H9 (cell line): Measurements from ENCODE around the gene MT1H. TPM values are rescaled to one million over a fixed set of nuclear protein-coding genes. Genes with fewer than 3 reads are reported as not detected.

Experiments
- DNase-seq: peaks from one replicate; pipeline ENCODE4 v3.0.0-alpha.2; 2017
- H2AFZ ChIP-seq: one replicate; pipeline ENCODE4 v1.6.1; 2013; ENCODE audit warnings: mild to moderate bottlenecking, low read length, control low read depth, moderate library complexity
- H2AK5ac ChIP-seq: 2 replicates; pipeline ENCODE4 v1.6.1; 2013; ENCODE audit warnings: low read length, control low read depth, mixed read lengths; ENCODE audit not compliant: insufficient read length
- H2BK120ac ChIP-seq: one replicate; pipeline ENCODE4 v1.6.1; 2013; ENCODE audit warnings: low read depth, mild to moderate bottlenecking, low read length, control low read depth, inconsistent platforms; ENCODE audit not compliant: poor library complexity, severe bottlenecking
- H2BK12ac ChIP-seq: 2 replicates; pipeline ENCODE4 v1.6.1; 2013; ENCODE audit warnings: low read length, control low read depth, mixed read lengths, low read depth; ENCODE audit not compliant: insufficient read length
- H2BK15ac ChIP-seq: 2 replicates; pipeline ENCODE4 v1.6.1; 2013; ENCODE audit warnings: low read depth, low read length, control low read depth
- H2BK20ac ChIP-seq: one replicate; pipeline ENCODE4 v1.6.1; 2013; ENCODE audit warnings: low read depth, mild to moderate bottlenecking, low read length, control low read depth, inconsistent platforms; ENCODE audit not compliant: poor library complexity, severe bottlenecking
- H2BK5ac ChIP-seq: 2 replicates; pipeline ENCODE4 v1.6.1; 2013; ENCODE audit warnings: low read length, control low read depth, mixed read lengths; ENCODE audit not compliant: insufficient read length
- H3K14ac ChIP-seq: 2 replicates; pipeline ENCODE4 v1.6.1; 2013; ENCODE audit warnings: low read length, control low read depth; ENCODE audit not compliant: insufficient read depth
- H3K18ac ChIP-seq: 2 replicates; pipeline ENCODE4 v1.6.1; 2013; ENCODE audit warnings: low read depth, mild to moderate bottlenecking, mixed read lengths, low read length, control low read depth; ENCODE audit not compliant: insufficient read length
- H3K23ac ChIP-seq: 2 replicates; pipeline ENCODE4 v1.6.1; 2013; ENCODE audit warnings: low read length, control low read depth, mixed read lengths, low read depth; ENCODE audit not compliant: insufficient read length
- H3K23me2 ChIP-seq: 2 replicates; pipeline ENCODE4 v1.6.1; 2013; ENCODE audit warnings: low read depth, mild to moderate bottlenecking, mixed read lengths, low read length, control low read depth; ENCODE audit not compliant: insufficient read length, poor library complexity, severe bottlenecking
- H3K27ac ChIP-seq: 2 replicates; pipeline ENCODE4 v1.5.1; 2013; ENCODE audit warnings: low read length, control low read depth, mixed read lengths, low read depth; ENCODE audit not compliant: insufficient read length
- H3K27me3 ChIP-seq: 2 replicates; pipeline ENCODE4 v1.6.1; 2013; ENCODE audit warnings: low read length, control low read depth, inconsistent platforms; ENCODE audit not compliant: insufficient read depth
- H3K4ac ChIP-seq: 2 replicates; pipeline ENCODE4 v1.6.1; 2013; ENCODE audit warnings: low read depth, mild to moderate bottlenecking, control low read depth, inconsistent platforms, low read length, moderate library complexity
- H3K4me1 ChIP-seq: 2 replicates; pipeline ENCODE4 v1.6.1; 2013; ENCODE audit warnings: low read length, control low read depth, inconsistent platforms; ENCODE audit not compliant: insufficient read depth
- H3K4me2 ChIP-seq: 2 replicates; pipeline ENCODE4 v1.6.1; 2013; ENCODE audit warnings: low read length, control low read depth, mixed read lengths; ENCODE audit not compliant: insufficient read length, insufficient read depth
- H3K56ac ChIP-seq: 2 replicates; pipeline ENCODE4 v1.6.1; 2013; ENCODE audit warnings: low read depth, mild to moderate bottlenecking, mixed read lengths, low read length, control low read depth; ENCODE audit not compliant: insufficient read length
- H3K79me1 ChIP-seq: 2 replicates; pipeline ENCODE4 v1.6.1; 2013; ENCODE audit warnings: low read depth, mild to moderate bottlenecking, moderate library complexity, low read length, control low read depth, inconsistent platforms; ENCODE audit not compliant: insufficient read depth, poor library complexity, severe bottlenecking
- H3K79me2 ChIP-seq: 2 replicates; pipeline ENCODE4 v1.6.1; 2013; ENCODE audit warnings: low read length, control low read depth, inconsistent platforms; ENCODE audit not compliant: insufficient read depth
- H3K9ac ChIP-seq: 2 replicates; pipeline ENCODE4 v1.6.1; 2013; ENCODE audit warnings: low read length, control low read depth, mixed read lengths; ENCODE audit not compliant: insufficient read length; ENCODE audit errors: extremely low read depth
- H3K9me3 ChIP-seq: one replicate; pipeline ENCODE4 v1.6.1; 2013; ENCODE audit warnings: low read depth, low read length, inconsistent platforms; ENCODE audit not compliant: control insufficient read depth
- H3T11ph ChIP-seq: one replicate; pipeline ENCODE4 v1.6.1; 2013; ENCODE audit warnings: mild to moderate bottlenecking, low read length, control low read depth, inconsistent platforms
- H4K20me1 ChIP-seq: one replicate; pipeline ENCODE4 v1.6.1; 2013; ENCODE audit not compliant: control insufficient read depth, insufficient read length, insufficient read depth
- H4K5ac ChIP-seq: 2 replicates; pipeline ENCODE4 v1.6.1; 2013; ENCODE audit warnings: low read depth, mild to moderate bottlenecking, mixed read lengths, low read length, control low read depth; ENCODE audit not compliant: insufficient read length
- H4K8ac ChIP-seq: replicated peaks from 2 replicates; pipeline ENCODE4 v1.6.1; 2013; ENCODE audit warnings: low read length, control low read depth, mixed read lengths, low read depth; ENCODE audit not compliant: insufficient read length
- H4K91ac ChIP-seq: 2 replicates; pipeline ENCODE4 v1.6.1; 2013; ENCODE audit warnings: low read depth, mild to moderate bottlenecking, moderate library complexity, mixed read lengths, low read length, control low read depth; ENCODE audit not compliant: insufficient read length
- H3K27ac Mint-ChIP-seq, 3 experiments: 2 replicates in 2 of 3; 3 replicates in 1 of 3; pipeline ENCODE4 v1.8.0; 2020 to 2021; ENCODE audit warnings: mixed read lengths in 3 of 3, mild to moderate bottlenecking in 1 of 3, moderate library complexity in 1 of 3
- H3K27me3 Mint-ChIP-seq: 2 replicates; pipeline ENCODE4 v1.8.0; 2021; ENCODE audit warnings: low read depth, mild to moderate bottlenecking, moderate library complexity, mixed read lengths
- H3K36me3 Mint-ChIP-seq, 3 experiments: 2 replicates in 2 of 3; 3 replicates in 1 of 3; pipeline ENCODE4 v1.8.0; 2020 to 2021; ENCODE audit warnings: low read depth in 3 of 3, mixed read lengths in 3 of 3; ENCODE audit not compliant: insufficient read depth in 1 of 3
- H3K4me1 Mint-ChIP-seq, 2 experiments: 2 replicates each; pipeline ENCODE4 v1.8.0; 2020; ENCODE audit warnings: mixed read lengths in 2 of 2
- H3K4me3 Mint-ChIP-seq, 2 experiments: 2 replicates in 1 of 2; 3 replicates in 1 of 2; pipeline ENCODE4 v1.8.0; 2020 to 2021; ENCODE audit warnings: mild to moderate bottlenecking in 2 of 2, mixed read lengths in 2 of 2, moderate library complexity in 1 of 2
- H3K9me3 Mint-ChIP-seq, 2 experiments: 2 replicates in 1 of 2; 3 replicates in 1 of 2; pipeline ENCODE4 v1.8.0; 2020; ENCODE audit warnings: mild to moderate bottlenecking in 2 of 2, mixed read lengths in 2 of 2, moderate library complexity in 1 of 2
- WGBS: extraction: QIAGEN DNeasy Blood & Tissue Kit; methylation state at CpG from one replicate; pipeline ENCODE4 v1.1.7; 2013; ENCODE audit warnings: missing lambda C conversion rate, low lambda C conversion rate, mixed read lengths; ENCODE audit not compliant: insufficient read length; ENCODE audit errors: extremely low coverage; 5-methylcytosine and 5-hydroxymethylcytosine counted together
- total RNA-seq: library from RNA; stranded (reverse); gene quantifications from 2 replicates; pipeline ENCODE4 v1.2.1, GENCODE V29; 2021
- TF ChIP-seq, protein P1 (sequence below): fragments of 200-600 bp; sonication (generic); conservative IDR thresholded peaks from 3 replicates; pipeline ENCODE4 v1.8.0; 2021; ENCODE audit warnings: antibody characterized with exemption, mild to moderate bottlenecking

The MT1H gene
- total RNA-seq, 1 experiment from 2014 or later: 12.5 TPM

DNA sequence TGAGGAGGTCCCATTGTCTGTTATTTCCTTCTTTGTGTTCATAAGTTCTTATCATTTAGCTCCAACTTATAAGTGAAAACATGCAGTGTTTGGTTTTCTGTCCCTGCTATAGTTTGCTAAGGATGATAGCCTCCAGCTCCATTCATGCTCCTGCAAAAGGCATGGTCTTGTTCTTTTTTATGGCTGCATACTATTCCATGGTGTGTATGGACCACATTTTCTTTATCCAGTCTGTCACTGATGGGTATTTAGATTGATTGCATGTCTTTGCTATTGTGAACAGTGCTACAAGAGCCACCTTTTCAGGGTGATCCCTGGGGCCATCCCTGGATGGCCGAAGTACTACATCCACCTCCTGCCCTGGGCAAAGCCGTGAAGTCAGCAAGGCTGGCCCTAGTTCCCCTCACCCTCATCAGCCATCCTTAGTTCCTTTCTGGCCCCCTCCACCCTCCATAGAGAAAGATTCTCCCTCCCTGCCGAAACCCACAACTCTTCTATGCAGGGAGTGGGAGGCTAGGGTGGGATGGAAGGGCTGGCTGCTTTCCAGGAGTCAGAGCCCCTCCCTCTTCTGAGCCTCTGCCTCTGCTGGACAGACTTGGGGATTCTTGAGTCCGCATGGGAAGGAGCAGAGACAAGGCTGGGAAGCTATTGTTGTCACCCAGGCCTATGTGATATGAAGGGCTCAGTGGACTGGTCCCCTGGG, 21.0 kb downstream of the MT1H start:
- Mint-ChIP-seq H3K4me3 (no peak overlapping the region; a peak in 1 of 5 replicates), H3K4me1 (peaks cover 3 to 11% of the 10 kb centered on the region in 2 experiments), H3K27me3 (peaks cover 7% of the 10 kb centered on the region), H3K27ac (no peak overlapping the region), H3K36me3 (peaks cover 0 to 5% (median 3%) of the 10 kb centered on the region in 3 experiments; a peak in 5 of 7 replicates), H3K9me3 (peaks cover 9 to 11% of the 10 kb centered on the region in 2 experiments)
- no peaks in the 10 kb centered on the region for H3K23me2 ChIP-seq
- no peak overlapping the region for H2BK120ac ChIP-seq
- H4K91ac ChIP-seq: no peak overlapping the region
- no CpG with 5 or more reads among the region's 4 CpGs for WGBS
- H3K79me2 ChIP-seq: no peaks in the 10 kb centered on the region
- no peak overlapping the region for H3K23ac ChIP-seq
- no peak overlapping the region for H2BK20ac ChIP-seq
- H2AFZ ChIP-seq: no peak overlapping the region
- no peak overlapping the region for H2AK5ac ChIP-seq
- no peaks in the 10 kb centered on the region for H3K9me3 ChIP-seq
- H3K4me1 ChIP-seq: no peaks in the 10 kb centered on the region
- no peak overlapping the region for H3K56ac ChIP-seq
- H2BK12ac ChIP-seq: no peak overlapping the region
- no peak for DNase-seq
- no peak overlapping the region for H2BK15ac ChIP-seq
- H4K8ac ChIP-seq: no peak overlapping the region
- no peak overlapping the region for H3K4me2 ChIP-seq
- no peak overlapping the region for H3K27ac ChIP-seq
- no peaks in the 10 kb centered on the region for H4K20me1 ChIP-seq
- H3K4ac ChIP-seq: no peak overlapping the region
- TF ChIP-seq, protein P1, sequence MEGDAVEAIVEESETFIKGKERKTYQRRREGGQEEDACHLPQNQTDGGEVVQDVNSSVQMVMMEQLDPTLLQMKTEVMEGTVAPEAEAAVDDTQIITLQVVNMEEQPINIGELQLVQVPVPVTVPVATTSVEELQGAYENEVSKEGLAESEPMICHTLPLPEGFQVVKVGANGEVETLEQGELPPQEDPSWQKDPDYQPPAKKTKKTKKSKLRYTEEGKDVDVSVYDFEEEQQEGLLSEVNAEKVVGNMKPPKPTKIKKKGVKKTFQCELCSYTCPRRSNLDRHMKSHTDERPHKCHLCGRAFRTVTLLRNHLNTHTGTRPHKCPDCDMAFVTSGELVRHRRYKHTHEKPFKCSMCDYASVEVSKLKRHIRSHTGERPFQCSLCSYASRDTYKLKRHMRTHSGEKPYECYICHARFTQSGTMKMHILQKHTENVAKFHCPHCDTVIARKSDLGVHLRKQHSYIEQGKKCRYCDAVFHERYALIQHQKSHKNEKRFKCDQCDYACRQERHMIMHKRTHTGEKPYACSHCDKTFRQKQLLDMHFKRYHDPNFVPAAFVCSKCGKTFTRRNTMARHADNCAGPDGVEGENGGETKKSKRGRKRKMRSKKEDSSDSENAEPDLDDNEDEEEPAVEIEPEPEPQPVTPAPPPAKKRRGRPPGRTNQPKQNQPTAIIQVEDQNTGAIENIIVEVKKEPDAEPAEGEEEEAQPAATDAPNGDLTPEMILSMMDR: no peak
- no peaks in the 10 kb centered on the region for H3K27me3 ChIP-seq
- no peaks in the 10 kb centered on the region for H3K79me1 ChIP-seq
- H3K9ac ChIP-seq: no peak overlapping the region
- no peak overlapping the region for H3T11ph ChIP-seq
- no peak overlapping the region for H2BK5ac ChIP-seq
- no peak overlapping the region for H4K5ac ChIP-seq
- H3K14ac ChIP-seq: no peak overlapping the region
- H3K18ac ChIP-seq: no peak overlapping the region
